Spleen (tissue), 7 donors: ENCODE results near the gene CD19.

Experiments used
- CTCF ChIP-seq, 11 experiments: fragments of 200-600 bp in 7 of 11; fragments of 450-650 bp in 4 of 11; sonication (generic) in 4 of 11; IDR thresholded peaks in 8 of 11; conservative IDR thresholded peaks in 3 of 11; 1 replicate in 7 of 11; 2 replicates in 4 of 11; pipeline versions ENCODE4 v1.4.0 to v1.8.0; 2016 to 2021; ENCODE audit warnings: antibody characterized with exemption in 11 of 11, inconsistent platforms in 4 of 11, mild to moderate bottlenecking in 1 of 11
- POLR2AphosphoS5 ChIP-seq, 3 donors: sonication (generic); formaldehyde crosslinking; IDR thresholded peaks; one replicate each; pipeline ENCODE4 v1.5.1; 2017; ENCODE audit warnings: antibody characterized with exemption in 3 of 3
- donor health status: DM: no; HTN: no; CAD: no; lungs with moderate emphysema.
- donor health status: DM: no; HTN: no; CAD: no.
- donor health status: DM: no; HTN: no; CAD: no.

DNA sequence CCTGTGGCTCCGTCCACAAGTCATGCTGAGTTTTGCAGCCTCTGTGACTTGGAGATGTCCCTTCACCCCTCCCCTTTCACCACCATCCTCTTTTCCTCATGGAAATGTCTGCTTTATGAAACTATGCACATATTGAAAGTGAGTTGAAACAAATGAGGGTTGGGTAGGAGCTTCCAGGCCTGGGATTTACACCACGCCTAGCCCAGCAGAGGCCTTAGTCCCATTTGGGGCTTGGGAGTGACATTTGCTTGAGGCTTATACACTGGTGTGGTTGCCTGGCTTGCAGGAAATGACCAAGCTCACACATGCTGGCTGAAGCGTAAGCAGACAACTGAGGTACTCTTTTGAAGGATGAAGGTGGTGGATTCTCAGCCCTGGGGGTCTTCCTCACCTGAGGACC lies 32.3 kb downstream of the CD19 start:
- TF ChIP-seq CTCF (IDR thresholded peaks at IDR 0.05 in 8 of 11, conservative IDR thresholded peaks at IDR 0.05 in 3 of 11) (no peak), POLR2AphosphoS5 (IDR thresholded peaks at IDR 0.05) (no peak)
